Heart right ventricle (tissue), 16 donors: ENCODE measurements around the gene FBLN2. TPM values are rescaled to one million over a fixed set of nuclear protein-coding genes. Genes with fewer than 3 reads are reported as not detected.
A peak's percentile ranks its signal among the peaks of the same experiment; 100 is the strongest.

Experiments used
- ATAC-seq, 8 donors: fragments of 200-7000 bp; cut with Tn5 transposase; one replicate each; pipeline ENCODE4 v1.9.1; 2020; ENCODE audit warnings: mild to moderate bottlenecking in 8 of 8, moderate library complexity in 8 of 8, moderate number of reproducible peaks in 1 of 8
- DNase-seq, 2 donors: peaks; one replicate each; pipeline ENCODE4 v3.0.0-alpha.2; 2020
- H3K27ac ChIP-seq, 10 donors: fragments of 200-600 bp; sonication (generic) in 2 of 10; one replicate each; pipeline versions ENCODE4 v1.5.0 to v1.8.0; 2020 to 2022; ENCODE audit warnings: mild to moderate bottlenecking in 3 of 10
- H3K27me3 ChIP-seq, 7 donors: fragments of 200-600 bp; one replicate each; pipeline ENCODE4 v1.8.0; 2021 to 2022; ENCODE audit warnings: mild to moderate bottlenecking in 2 of 7
- H3K36me3 ChIP-seq, 9 donors: fragments of 200-600 bp; sonication (generic) in 1 of 9; one replicate each; pipeline versions ENCODE4 v1.5.0 to v1.8.0; 2020 to 2022; ENCODE audit warnings: mild to moderate bottlenecking in 2 of 9
- H3K4me1 ChIP-seq, 9 donors: fragments of 200-600 bp; sonication (generic) in 1 of 9; one replicate each; pipeline versions ENCODE4 v1.5.0 to v1.8.0; 2020 to 2022; ENCODE audit warnings: mild to moderate bottlenecking in 4 of 9
- H3K4me3 ChIP-seq, 10 donors: fragments of 200-600 bp; sonication (generic) in 2 of 10; one replicate each; pipeline versions ENCODE4 v1.5.0 to v1.8.0; 2020 to 2022; ENCODE audit warnings: mild to moderate bottlenecking in 7 of 10, moderate library complexity in 2 of 10
- H3K9me3 ChIP-seq, 11 donors: fragments of 200-600 bp in 10 of 11; sonication (generic) in 2 of 11; one replicate each; pipeline versions ENCODE4 v1.5.0 to v1.8.0; 2013 to 2022; ENCODE audit warnings: mild to moderate bottlenecking in 2 of 11, control low read depth in 1 of 11, moderate library complexity in 1 of 11
- WGBS, 2 donors: extraction: QIAGEN DNeasy Blood & Tissue Kit; methylation state at CpG; one replicate each; pipeline ENCODE4 v1.1.7; 2013; ENCODE audit warnings: inconsistent platforms in 1 of 2; 5-methylcytosine and 5-hydroxymethylcytosine counted together
- intact Hi-C, 10 donors: fragments of 100-400 bp; cut with DNase I; formaldehyde crosslinking; loops; one replicate each; pipeline versions ENCODE4 v1.11.1 to v1.14.2; 2022
- polyA plus RNA-seq, 2 donors: library from polyadenylated mRNA; stranded (reverse); fragments of 200-250 nt; gene quantifications; one replicate each; pipeline ENCODE4 v1.2.3, GENCODE V29; 2013
- total RNA-seq, 10 donors: library from RNA; stranded (reverse); fragmentation: NEBNext Ultra II Directional in 3 of 10; extraction: Animal tissue kit (Norgen Biotek cat#: 25700) in 3 of 10; gene quantifications; one replicate each; pipeline versions ENCODE4 v1.2.1 to v1.2.4, GENCODE V29; 2021 to 2023
- TF ChIP-seq, protein P1 (sequence below), 9 donors: fragments of 200-600 bp; sonication (generic) in 2 of 9; IDR thresholded peaks; one replicate each; pipeline versions ENCODE4 v1.5.0 to v1.8.0; 2021 to 2022; ENCODE audit warnings: antibody characterized with exemption in 9 of 9, mild to moderate bottlenecking in 5 of 9, moderate library complexity in 1 of 9
- donor health status: Arrhythmogenic right ventricular cardiomyopathy.
- donor health status: ischemic (EF 13 %, LVEDD 7.1; RV severe dilation, severe dysfunction).
- donor health status: healthy with polysubstance abuse.
- donor health status: DM: no; HTN: yes; CAD: no.
- donor health status: DM: no; HTN: no; CAD: no.
- donor health status: ischemic (EF 25% LVEDD 6.9; RV normal size, moderate dysfunction).
- donor health status: ischemic (EF 25% LVEDD 5.7; RV mildly dilated, moderate dysfunction).
- donor health status: healthy.
- donor health status: DM: yes; HTN: yes; CAD: no.
- donor health status: Ischemic cardiomyopathy.
- donor health status: ischemic (EF 35%, LVEDD 5.7; RV mildly dilated, moderate dysfunction).
- donor health status: nonischemic (EF 11% LVEDD 7.7; RV severe dilation, severe dysfunction).
- donor health status: DM: yes; HTN: yes; CAD: no.
- donor health status: PGD.
- donor health status: ischemic (EF 29% LVEDD 5.4; RV normal size, mild dysfunction).
- donor health status: nonischemic (EF 23%, LVEDD 6.1; RV moderate dilation, normal function).

Gene FBLN2
- total and polyA plus RNA-seq, 12 donors: 20.7 to 78.9 (median 47.0) TPM

DNA sequence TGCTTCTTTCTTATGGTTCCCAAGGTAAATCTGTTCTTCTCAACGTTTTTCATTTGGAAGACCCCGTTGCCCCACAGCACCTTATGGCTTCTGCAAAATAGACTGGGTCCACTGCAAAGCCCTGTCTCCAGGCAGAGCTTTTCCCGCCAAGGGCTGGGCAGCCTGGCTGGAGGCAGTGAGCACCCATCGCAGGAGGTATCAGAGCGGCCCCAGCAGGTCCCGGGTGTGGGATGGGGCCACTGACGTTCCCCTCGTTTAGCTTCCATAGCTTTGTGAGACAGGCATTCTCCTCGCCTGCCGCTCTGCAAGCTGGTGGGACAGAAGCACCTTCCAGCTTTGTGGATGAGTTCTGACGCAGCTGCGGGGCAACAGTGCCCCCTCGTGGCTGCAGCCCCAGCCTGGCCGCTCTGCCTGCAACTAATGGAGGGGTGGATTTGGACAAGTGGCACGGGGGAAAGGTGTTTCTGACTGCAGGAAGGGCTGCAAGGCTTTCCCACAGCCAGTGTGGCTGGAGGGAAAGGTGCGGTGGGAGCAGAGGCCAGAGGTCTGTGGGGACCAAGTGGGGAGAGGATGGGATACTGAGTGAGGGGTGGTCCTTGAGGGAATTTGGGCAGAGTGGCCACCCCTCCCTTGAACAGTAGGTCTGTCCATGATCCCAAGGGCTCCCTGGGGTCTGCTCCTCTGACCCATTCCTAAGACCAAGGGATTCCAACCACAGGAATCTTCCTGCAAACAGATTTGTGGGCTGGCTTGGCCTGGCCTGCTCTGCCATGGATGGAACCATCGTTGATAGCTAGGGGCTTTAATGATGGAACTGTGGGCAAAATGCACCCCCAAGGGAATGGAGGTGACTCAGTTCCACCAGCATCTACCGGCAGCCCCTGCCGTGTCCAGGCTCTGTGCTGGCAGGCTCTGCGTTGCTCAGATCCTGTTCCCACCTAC is 99.4 kb downstream of the FBLN2 start:
- intact Hi-C loops: loop anchor here (1.0 to 10.0 kb wide), 7 partner anchors 84 to 784 kb away; no protein-coding TSS in a partner anchor
- H3K27me3 ChIP-seq: peaks cover 0 to 23% (median 12%) of the 10 kb centered on the region in 7 donors
- no peaks in the 10 kb centered on the region for H3K36me3 ChIP-seq
- peaks cover 0 to 21% (median 14%) of the 10 kb centered on the region in 9 donors for H3K4me1 ChIP-seq
- WGBS, 2 donors: 12 to 13% methylated on average over 20 of the region's 20 CpGs
- H3K4me3 ChIP-seq: no peak overlapping the region
- ATAC-seq (peak; percentile 70 to 91 (median 86)), DNase-seq (peak; percentile 81 to 86)
- no peak overlapping the region for H3K27ac ChIP-seq
- TF ChIP-seq, protein P1, sequence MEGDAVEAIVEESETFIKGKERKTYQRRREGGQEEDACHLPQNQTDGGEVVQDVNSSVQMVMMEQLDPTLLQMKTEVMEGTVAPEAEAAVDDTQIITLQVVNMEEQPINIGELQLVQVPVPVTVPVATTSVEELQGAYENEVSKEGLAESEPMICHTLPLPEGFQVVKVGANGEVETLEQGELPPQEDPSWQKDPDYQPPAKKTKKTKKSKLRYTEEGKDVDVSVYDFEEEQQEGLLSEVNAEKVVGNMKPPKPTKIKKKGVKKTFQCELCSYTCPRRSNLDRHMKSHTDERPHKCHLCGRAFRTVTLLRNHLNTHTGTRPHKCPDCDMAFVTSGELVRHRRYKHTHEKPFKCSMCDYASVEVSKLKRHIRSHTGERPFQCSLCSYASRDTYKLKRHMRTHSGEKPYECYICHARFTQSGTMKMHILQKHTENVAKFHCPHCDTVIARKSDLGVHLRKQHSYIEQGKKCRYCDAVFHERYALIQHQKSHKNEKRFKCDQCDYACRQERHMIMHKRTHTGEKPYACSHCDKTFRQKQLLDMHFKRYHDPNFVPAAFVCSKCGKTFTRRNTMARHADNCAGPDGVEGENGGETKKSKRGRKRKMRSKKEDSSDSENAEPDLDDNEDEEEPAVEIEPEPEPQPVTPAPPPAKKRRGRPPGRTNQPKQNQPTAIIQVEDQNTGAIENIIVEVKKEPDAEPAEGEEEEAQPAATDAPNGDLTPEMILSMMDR (IDR thresholded peaks at IDR 0.05): peak; percentile 94 to 99 (median 97)
- H3K9me3 ChIP-seq: no peaks in the 10 kb centered on the region

DNA sequence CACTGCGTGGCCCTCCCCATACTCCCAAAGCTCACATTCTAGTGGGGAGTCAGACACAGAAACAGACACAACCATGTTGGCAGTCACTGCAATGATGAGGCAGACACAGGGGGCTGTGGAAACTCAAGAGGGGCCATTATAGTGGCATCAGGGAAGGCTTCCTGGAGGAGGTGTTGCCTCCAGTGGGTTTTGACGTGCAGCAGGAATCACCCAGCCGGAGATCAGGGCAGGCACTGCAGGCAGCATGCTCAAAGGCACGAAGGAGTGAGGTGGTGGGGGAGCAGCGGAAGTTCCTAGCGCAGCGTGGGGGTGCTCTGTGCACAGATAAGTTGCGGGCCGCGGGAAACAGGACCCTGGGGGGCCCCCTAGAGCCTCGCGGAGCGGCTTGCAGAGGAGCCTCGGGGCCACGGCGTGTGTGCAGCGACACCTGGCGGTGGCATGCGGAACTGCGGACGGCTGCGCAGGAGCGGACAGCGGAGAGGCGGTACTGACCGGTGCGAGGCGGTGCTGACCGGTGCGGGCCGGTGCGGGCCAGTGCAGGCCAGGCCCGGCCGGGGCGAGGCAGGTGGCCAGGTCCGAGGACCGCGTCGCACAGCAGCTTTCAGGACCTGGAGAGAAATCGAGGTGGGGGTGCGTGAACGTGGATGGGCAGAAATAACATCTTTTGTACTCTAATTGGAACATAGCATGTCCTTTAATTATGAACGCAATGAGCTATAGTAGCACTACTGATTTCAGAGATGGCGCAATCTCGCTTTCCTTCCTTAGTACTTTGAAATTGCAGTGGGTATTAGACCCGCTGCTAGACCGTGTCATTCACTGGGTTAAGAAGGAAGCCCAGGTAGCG is 101.5 kb downstream of the FBLN2 start:
- no peak overlapping the region for H3K4me3 ChIP-seq
- intact Hi-C loops: loop anchor here in 6 of 10 donors (1.0 to 10.0 kb wide), 6 partner anchors 154 to 814 kb away; partner anchors contain the start of genes CHCHD4 (in 1 of the 6), TMEM43 (in 1 of the 6) and WNT7A (in 1 of the 6)

DNA sequence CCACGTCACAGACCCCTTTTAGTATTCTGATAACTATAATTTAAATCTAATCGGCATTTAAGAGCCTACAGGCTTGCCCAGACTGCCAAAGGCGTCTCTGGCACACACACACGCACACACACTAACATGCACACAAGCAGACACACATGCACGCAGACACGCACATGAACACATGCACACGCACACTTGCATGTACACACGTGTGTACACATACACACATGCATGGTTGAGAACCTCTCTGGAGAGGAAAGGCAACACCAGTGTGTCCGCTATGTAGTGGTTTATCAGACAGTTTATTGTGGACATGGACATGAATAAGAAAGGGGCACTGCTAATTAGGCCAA is 102.1 kb downstream of the FBLN2 start:
- H3K9me3 ChIP-seq: no peaks in the 10 kb centered on the region
- TF ChIP-seq, protein P1 (IDR thresholded peaks at IDR 0.05): no peak
- ATAC-seq: no peak
- intact Hi-C loops: loop anchor here in 6 of 10 donors (5.0 to 10.0 kb wide), 5 partner anchors 234 to 814 kb away; partner anchors contain the start of genes CHCHD4 (in 1 of the 6), TMEM43 (in 1 of the 6) and WNT7A (in 1 of the 6)
- peaks cover 5 to 30% (median 14%) of the 10 kb centered on the region in 9 donors for H3K4me1 ChIP-seq
- H3K36me3 ChIP-seq: no peaks in the 10 kb centered on the region
- H3K27me3 ChIP-seq: peaks cover 0 to 45% (median 21%) of the 10 kb centered on the region in 7 donors
- WGBS, 2 donors: 91 to 93% methylated on average over 9 of the region's 9 CpGs
- H3K4me3 ChIP-seq: no peak overlapping the region
- no peak for DNase-seq
- H3K27ac ChIP-seq: no peak overlapping the region

More for the DNA sequence above, 101.5 kb downstream of the FBLN2 start:
- DNase-seq (peak; percentile 61 to 82), ATAC-seq (peak; percentile 67 to 80 (median 72))
- Histone ChIP-seq H3K4me1 (peaks cover 5 to 28% (median 14%) of the 10 kb centered on the region in 9 donors), H3K36me3 (no peaks in the 10 kb centered on the region), H3K9me3 (no peaks in the 10 kb centered on the region), H3K27ac (no peak overlapping the region), H3K27me3 (peaks cover 0 to 39% (median 15%) of the 10 kb centered on the region in 7 donors)
- WGBS, 2 donors: 18 to 19% methylated on average over 48 of the region's 48 CpGs
- TF ChIP-seq, protein P1 (IDR thresholded peaks at IDR 0.05): peak; percentile 96 to 100 (median 100)
